HepG2 (cell line): ENCODE data around the gene PPP2R5C. TPM values are rescaled to one million over a fixed set of nuclear protein-coding genes. Genes with fewer than 3 reads are reported as not detected.

Experiments used
- AHR ChIP-seq: IDR thresholded peaks from 2 replicates; pipeline ENCODE4 v1.6.1; 2018; ENCODE audit warnings: missing genetic modification reagents, missing compliant biosample characterization
- ATF7 ChIP-seq, 2 experiments: fragments of 450-650 bp in 1 of 2; sonication (generic) in 1 of 2; formaldehyde crosslinking in 1 of 2; IDR thresholded peaks; 2 replicates each; pipeline versions ENCODE4 v1.4.0 to v1.6.1; 2016 to 2020; ENCODE audit warnings: antibody characterized with exemption in 1 of 2, mild to moderate bottlenecking in 1 of 2, missing genetic modification reagents in 1 of 2
- HDAC2 ChIP-seq: sonication (generic); formaldehyde crosslinking; IDR thresholded peaks from 2 replicates; pipeline ENCODE4 v1.4.0; 2020; ENCODE audit warnings: missing genetic modification reagents
- KMT2A ChIP-seq: sonication (generic); formaldehyde crosslinking; IDR thresholded peaks from 2 replicates; pipeline ENCODE4 v1.4.0; 2020; ENCODE audit warnings: missing genetic modification reagents
- POLR2A ChIP-seq, 2 experiments: IDR thresholded peaks; 2 replicates each; pipeline ENCODE4 v1.6.1; 2011; ENCODE audit warnings: low read depth in 2 of 2, low read length in 2 of 2, mild to moderate bottlenecking in 1 of 2, moderate library complexity in 1 of 2; ENCODE audit not compliant: insufficient read depth in 1 of 2
- SMARCC2 ChIP-seq: fragments of 450-650 bp; IDR thresholded peaks from 2 replicates; pipeline ENCODE4 v1.6.1; 2017; ENCODE audit warnings: antibody characterized with exemption, mild to moderate bottlenecking
- TBX3 ChIP-seq: fragments of 450-650 bp; IDR thresholded peaks from 2 replicates; pipeline ENCODE4 v1.6.1; 2017; ENCODE audit warnings: antibody characterized with exemption, mild to moderate bottlenecking, inconsistent platforms, borderline replicate concordance
- ZFY ChIP-seq: sonication (generic); formaldehyde crosslinking; IDR thresholded peaks from 2 replicates; pipeline ENCODE4 v1.4.0; 2020; ENCODE audit warnings: missing genetic modification reagents
- ZNF44 ChIP-seq: sonication (generic); formaldehyde crosslinking; IDR thresholded peaks from 2 replicates; pipeline ENCODE4 v1.5.1; 2020; ENCODE audit warnings: mild to moderate bottlenecking, missing genetic modification reagents
- polyA plus RNA-seq, 8 experiments: library from polyadenylated mRNA; depleted of rRNA in 3 of 8; stranded (reverse) in 7 of 8; unstranded in 1 of 8; fragments of >200 nt; fragmentation: Illumina TruSeq in 4 of 8; extraction: Trizol in 4 of 8; gene quantifications; 2 replicates each; pipeline versions ENCODE4 v1.2.1 to v1.2.3, GENCODE V29; 2011 to 2016; ENCODE audit warnings: low read depth in 4 of 8, missing spikeins in 1 of 8, mixed read lengths in 1 of 8; ENCODE audit not compliant: insufficient read depth in 1 of 8
- total RNA-seq, 5 experiments: library from RNA; depleted of rRNA; stranded (reverse); fragments of >200 nt; fragmentation: Illumina TruSeq; extraction: Trizol; gene quantifications; 2 replicates each; pipeline ENCODE4 v1.2.3, GENCODE V29; 2016; ENCODE audit warnings: low read depth in 1 of 5
- TF ChIP-seq, protein P1 (sequence below): sonication (generic); formaldehyde crosslinking; IDR thresholded peaks from 2 replicates; pipeline ENCODE4 v1.5.0; 2020; ENCODE audit warnings: mild to moderate bottlenecking, low read depth, missing genetic modification reagents, borderline replicate concordance
- TF ChIP-seq, protein P2 (sequence below): sonication (generic); formaldehyde crosslinking; conservative IDR thresholded peaks from 2 replicates; pipeline ENCODE4 v1.4.0; 2020; ENCODE audit warnings: mild to moderate bottlenecking, missing genetic modification reagents, moderate library complexity
- TF ChIP-seq, protein P3 (sequence below): sonication (generic); formaldehyde crosslinking; IDR thresholded peaks from 2 replicates; pipeline ENCODE4 v1.5.1; 2020; ENCODE audit warnings: missing genetic modification reagents, mild to moderate bottlenecking, borderline replicate concordance
- TF ChIP-seq, protein P4 (sequence below): IDR thresholded peaks from 2 replicates; pipeline ENCODE4 v1.6.1; 2016; ENCODE audit warnings: low read depth, control low read depth
- TF ChIP-seq, protein P5 (sequence below): IDR thresholded peaks from 2 replicates; pipeline ENCODE4 v1.6.1; 2016; ENCODE audit warnings: low read depth
- TF ChIP-seq, protein P6 (sequence below): sonication (generic); formaldehyde crosslinking; IDR thresholded peaks from 2 replicates; pipeline ENCODE4 v1.9.0; 2021; ENCODE audit warnings: missing genetic modification reagents, borderline replicate concordance

PPP2R5C gene
- total and polyA plus RNA-seq, 2 of the 13 experiments (the other 11 are each of a cell fraction or from before 2014, with no cell fraction given): 74.3 to 78.5 TPM

DNA sequence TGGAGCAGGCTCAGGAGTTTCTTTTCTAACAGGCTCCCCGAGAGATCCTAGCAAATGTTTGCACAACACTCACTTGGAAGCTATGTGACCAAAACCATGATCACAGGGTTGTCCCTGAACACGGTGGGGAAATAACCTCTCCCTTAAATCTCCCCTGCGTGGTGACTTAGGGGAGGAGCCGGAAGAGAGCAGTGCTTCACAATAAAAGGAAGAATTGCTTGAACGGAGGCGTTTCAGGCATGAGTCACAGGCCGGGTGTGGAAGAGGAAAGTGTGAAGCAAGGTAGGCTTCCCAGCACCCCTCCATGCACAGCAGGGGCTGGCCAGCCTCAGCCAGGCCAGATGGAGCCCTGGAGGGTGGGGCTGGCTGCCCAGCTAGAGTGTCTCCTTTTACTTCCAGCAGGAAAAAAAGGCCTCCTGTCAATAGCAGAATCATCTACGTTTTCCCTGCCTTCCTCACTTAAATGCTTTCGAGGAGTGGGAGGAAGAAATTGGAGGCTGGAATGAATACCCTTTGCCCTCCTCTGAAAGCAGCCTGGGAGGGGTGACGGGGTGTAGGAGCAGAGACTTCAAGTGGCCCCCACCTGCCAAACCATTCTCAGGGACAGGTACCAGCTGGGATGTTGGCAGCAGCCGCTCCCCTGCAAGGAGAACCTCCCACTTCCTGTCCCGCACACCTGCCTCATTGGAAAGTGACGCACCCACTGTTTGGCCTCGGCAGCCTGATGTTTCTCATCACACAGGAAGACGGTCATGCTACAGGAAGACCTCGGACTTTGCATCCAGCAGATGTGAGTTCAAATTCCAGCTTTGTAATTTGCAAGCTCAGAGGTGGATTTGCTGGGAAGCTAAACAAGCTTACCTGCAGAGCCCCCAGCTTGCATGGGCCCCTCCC, 30.1 kb upstream of the PPP2R5C start (continued):
- TF ChIP-seq, protein P1, sequence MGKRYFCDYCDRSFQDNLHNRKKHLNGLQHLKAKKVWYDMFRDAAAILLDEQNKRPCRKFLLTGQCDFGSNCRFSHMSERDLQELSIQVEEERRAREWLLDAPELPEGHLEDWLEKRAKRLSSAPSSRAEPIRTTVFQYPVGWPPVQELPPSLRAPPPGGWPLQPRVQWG (CRISPR knock-in tag): no peak
- TF ChIP-seq, protein P2, sequence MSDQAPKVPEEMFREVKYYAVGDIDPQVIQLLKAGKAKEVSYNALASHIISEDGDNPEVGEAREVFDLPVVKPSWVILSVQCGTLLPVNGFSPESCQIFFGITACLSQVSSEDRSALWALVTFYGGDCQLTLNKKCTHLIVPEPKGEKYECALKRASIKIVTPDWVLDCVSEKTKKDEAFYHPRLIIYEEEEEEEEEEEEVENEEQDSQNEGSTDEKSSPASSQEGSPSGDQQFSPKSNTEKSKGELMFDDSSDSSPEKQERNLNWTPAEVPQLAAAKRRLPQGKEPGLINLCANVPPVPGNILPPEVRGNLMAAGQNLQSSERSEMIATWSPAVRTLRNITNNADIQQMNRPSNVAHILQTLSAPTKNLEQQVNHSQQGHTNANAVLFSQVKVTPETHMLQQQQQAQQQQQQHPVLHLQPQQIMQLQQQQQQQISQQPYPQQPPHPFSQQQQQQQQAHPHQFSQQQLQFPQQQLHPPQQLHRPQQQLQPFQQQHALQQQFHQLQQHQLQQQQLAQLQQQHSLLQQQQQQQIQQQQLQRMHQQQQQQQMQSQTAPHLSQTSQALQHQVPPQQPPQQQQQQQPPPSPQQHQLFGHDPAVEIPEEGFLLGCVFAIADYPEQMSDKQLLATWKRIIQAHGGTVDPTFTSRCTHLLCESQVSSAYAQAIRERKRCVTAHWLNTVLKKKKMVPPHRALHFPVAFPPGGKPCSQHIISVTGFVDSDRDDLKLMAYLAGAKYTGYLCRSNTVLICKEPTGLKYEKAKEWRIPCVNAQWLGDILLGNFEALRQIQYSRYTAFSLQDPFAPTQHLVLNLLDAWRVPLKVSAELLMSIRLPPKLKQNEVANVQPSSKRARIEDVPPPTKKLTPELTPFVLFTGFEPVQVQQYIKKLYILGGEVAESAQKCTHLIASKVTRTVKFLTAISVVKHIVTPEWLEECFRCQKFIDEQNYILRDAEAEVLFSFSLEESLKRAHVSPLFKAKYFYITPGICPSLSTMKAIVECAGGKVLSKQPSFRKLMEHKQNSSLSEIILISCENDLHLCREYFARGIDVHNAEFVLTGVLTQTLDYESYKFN: peak; percentile 95
- TF ChIP-seq AHR (CRISPR knock-in tag): no peak
- TF ChIP-seq HDAC2 (CRISPR knock-in tag): peak; percentile 82; the same call in 1 of the 2 replicates
- TF ChIP-seq, protein P3, sequence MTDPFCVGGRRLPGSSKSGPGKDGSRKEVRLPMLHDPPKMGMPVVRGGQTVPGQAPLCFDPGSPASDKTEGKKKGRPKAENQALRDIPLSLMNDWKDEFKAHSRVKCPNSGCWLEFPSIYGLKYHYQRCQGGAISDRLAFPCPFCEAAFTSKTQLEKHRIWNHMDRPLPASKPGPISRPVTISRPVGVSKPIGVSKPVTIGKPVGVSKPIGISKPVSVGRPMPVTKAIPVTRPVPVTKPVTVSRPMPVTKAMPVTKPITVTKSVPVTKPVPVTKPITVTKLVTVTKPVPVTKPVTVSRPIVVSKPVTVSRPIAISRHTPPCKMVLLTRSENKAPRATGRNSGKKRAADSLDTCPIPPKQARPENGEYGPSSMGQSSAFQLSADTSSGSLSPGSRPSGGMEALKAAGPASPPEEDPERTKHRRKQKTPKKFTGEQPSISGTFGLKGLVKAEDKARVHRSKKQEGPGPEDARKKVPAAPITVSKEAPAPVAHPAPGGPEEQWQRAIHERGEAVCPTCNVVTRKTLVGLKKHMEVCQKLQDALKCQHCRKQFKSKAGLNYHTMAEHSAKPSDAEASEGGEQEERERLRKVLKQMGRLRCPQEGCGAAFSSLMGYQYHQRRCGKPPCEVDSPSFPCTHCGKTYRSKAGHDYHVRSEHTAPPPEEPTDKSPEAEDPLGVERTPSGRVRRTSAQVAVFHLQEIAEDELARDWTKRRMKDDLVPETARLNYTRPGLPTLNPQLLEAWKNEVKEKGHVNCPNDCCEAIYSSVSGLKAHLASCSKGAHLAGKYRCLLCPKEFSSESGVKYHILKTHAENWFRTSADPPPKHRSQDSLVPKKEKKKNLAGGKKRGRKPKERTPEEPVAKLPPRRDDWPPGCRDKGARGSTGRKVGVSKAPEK: no peak
- TF ChIP-seq, protein P4, sequence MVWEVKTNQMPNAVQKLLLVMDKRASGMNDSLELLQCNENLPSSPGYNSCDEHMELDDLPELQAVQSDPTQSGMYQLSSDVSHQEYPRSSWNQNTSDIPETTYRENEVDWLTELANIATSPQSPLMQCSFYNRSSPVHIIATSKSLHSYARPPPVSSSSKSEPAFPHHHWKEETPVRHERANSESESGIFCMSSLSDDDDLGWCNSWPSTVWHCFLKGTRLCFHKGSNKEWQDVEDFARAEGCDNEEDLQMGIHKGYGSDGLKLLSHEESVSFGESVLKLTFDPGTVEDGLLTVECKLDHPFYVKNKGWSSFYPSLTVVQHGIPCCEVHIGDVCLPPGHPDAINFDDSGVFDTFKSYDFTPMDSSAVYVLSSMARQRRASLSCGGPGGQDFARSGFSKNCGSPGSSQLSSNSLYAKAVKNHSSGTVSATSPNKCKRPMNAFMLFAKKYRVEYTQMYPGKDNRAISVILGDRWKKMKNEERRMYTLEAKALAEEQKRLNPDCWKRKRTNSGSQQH (CRISPR knock-in tag): no peak
- TF ChIP-seq KMT2A (CRISPR knock-in tag): no peak
- peak; percentile 43; the same call in 1 of the 2 replicates for TF ChIP-seq ZFY
- no peak for TF ChIP-seq TBX3
- no peak for TF ChIP-seq SMARCC2
- TF ChIP-seq, protein P5, sequence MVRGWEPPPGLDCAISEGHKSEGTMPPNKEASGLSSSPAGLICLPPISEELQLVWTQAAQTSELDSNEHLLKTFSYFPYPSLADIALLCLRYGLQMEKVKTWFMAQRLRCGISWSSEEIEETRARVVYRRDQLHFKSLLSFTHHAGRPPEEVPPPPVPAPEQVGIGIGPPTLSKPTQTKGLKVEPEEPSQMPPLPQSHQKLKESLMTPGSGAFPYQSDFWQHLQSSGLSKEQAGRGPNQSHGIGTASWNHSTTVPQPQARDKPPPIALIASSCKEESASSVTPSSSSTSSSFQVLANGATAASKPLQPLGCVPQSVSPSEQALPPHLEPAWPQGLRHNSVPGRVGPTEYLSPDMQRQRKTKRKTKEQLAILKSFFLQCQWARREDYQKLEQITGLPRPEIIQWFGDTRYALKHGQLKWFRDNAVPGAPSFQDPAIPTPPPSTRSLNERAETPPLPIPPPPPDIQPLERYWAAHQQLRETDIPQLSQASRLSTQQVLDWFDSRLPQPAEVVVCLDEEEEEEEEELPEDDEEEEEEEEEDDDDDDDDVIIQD: peak; percentile 80
- TF ChIP-seq, protein P6, sequence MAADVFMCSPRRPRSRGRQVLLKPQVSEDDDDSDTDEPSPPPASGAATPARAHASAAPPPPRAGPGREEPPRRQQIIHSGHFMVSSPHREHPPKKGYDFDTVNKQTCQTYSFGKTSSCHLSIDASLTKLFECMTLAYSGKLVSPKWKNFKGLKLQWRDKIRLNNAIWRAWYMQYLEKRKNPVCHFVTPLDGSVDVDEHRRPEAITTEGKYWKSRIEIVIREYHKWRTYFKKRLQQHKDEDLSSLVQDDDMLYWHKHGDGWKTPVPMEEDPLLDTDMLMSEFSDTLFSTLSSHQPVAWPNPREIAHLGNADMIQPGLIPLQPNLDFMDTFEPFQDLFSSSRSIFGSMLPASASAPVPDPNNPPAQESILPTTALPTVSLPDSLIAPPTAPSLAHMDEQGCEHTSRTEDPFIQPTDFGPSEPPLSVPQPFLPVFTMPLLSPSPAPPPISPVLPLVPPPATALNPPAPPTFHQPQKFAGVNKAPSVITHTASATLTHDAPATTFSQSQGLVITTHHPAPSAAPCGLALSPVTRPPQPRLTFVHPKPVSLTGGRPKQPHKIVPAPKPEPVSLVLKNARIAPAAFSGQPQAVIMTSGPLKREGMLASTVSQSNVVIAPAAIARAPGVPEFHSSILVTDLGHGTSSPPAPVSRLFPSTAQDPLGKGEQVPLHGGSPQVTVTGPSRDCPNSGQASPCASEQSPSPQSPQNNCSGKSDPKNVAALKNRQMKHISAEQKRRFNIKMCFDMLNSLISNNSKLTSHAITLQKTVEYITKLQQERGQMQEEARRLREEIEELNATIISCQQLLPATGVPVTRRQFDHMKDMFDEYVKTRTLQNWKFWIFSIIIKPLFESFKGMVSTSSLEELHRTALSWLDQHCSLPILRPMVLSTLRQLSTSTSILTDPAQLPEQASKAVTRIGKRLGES (CRISPR knock-in tag): no peak
- no peak for TF ChIP-seq ZNF44 (CRISPR knock-in tag)
- TF ChIP-seq ATF7 (IDR thresholded peaks at IDR 0.05): no peak
- TF ChIP-seq ATF7 (CRISPR knock-in tag; IDR thresholded peaks at IDR 0.05): peak; percentile 19
- TF ChIP-seq POLR2A (IDR thresholded peaks at IDR 0.05; ENCODE audit: insufficient read depth in 1 of 2, low read depth in 2 of 2, low read length in 2 of 2): peak in 1 of 2 experiments; percentile 50; a peak in 1 of 4 replicates
